Activated naive CD4-positive, alpha-beta T cell treated with anti-CD3 and anti-CD28 coated beads, Interleukin-2, amount 10 ng/mL, durations not matched to agents 7 days and 5 days (primary cell): ENCODE data around the gene SUMF2.
A peak's percentile ranks its signal among the peaks of the same experiment; 100 is the strongest.
"Not testable (repeated sequence)": the region's sequence is repeated elsewhere in the genome, so short reads cannot be mapped to it uniquely, and the experiment has no call there.

Experiments used
- CTCF ChIA-PET: fragments of 350-600 bp; sonication (Branson Sonifier 250); formaldehyde crosslinking; loops from one replicate; lab custom pipeline; 2021; ENCODE audit warnings: antibody characterized with exemption; lab: Charles Lee
- DNase-seq: peaks from one replicate; pipeline ENCODE4 v3.0.0-alpha.2; 2020
- H3K27ac Mint-ChIP-seq: one replicate; pipeline ENCODE4 v1.8.0; 2021; ENCODE audit warnings: mild to moderate bottlenecking, moderate library complexity, mixed read lengths
- H3K27me3 Mint-ChIP-seq: one replicate; pipeline ENCODE4 v1.8.0; 2021; ENCODE audit warnings: mild to moderate bottlenecking, mixed read lengths
- H3K36me3 Mint-ChIP-seq: one replicate; pipeline ENCODE4 v1.8.0; 2021; ENCODE audit warnings: mixed read lengths
- H3K4me1 Mint-ChIP-seq: one replicate; pipeline ENCODE4 v1.8.0; 2021; ENCODE audit warnings: mixed read lengths
- H3K4me3 Mint-ChIP-seq: one replicate; pipeline ENCODE4 v1.8.0; 2021; ENCODE audit warnings: mild to moderate bottlenecking, moderate library complexity, mixed read lengths
- H3K9me3 Mint-ChIP-seq: one replicate; pipeline ENCODE4 v1.8.0; 2021; ENCODE audit warnings: mixed read lengths

The SUMF2 gene

DNA sequence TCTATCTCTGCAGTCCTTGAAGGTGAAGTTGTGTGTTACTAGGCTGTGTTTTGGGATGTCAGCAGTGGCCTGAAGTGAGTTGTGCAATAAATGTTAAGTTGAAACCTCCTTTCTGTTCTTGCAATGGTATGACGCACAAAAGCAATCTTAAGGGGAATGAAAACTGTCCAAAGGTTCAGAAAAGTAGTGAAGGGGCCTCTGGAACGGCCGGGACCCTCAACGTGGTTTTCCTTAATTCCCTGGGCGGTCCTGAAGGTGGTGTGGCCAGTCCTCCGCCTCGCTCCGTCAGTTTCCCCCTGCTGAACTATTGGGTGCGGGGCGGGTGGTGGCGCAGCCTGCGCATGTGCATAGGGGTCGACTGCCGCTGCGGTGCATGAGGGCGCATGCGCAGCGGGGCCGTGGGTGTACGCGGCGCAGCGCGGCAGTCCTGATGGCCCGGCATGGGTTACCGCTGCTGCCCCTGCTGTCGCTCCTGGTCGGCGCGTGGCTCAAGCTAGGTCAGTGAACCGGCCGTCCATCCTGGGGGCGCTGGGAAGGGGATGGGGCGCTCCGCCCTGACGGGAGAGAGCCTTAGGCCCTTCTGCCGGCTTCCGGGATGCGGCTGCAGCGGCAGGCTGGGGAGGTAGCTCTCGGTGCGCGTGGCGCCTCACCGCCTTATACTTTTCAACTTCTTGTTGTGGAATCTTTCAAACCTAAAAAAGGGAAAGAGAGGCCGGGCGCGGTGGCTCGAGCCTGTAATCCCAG, at the start of gene SUMF2:
Gene SUMF2 (plus strand): TSS at position 405 of the 744 bp plus-strand sequence. CDS start 26 bp downstream, at position 431.
- CTCF ChIA-PET = interaction anchor here (1.0 to 2.5 kb wide), 6 partner anchors 10 to 423 kb away, joined by 3 to 14 read pairs (median 5); partner anchors contain the start of genes CCT6A and PSPH
- no peaks in the 10 kb centered on the region for H3K9me3 Mint-ChIP-seq
- peak within 1 kb of the TSS; percentile 97 for H3K27ac Mint-ChIP-seq
- no peaks in the 10 kb centered on the region for H3K27me3 Mint-ChIP-seq
- peak; percentile 91 for DNase-seq
- peak within 1 kb of the TSS; percentile 90 for H3K4me3 Mint-ChIP-seq
- peaks cover 47% of the 10 kb centered on the region for H3K36me3 Mint-ChIP-seq
- peaks cover 39% of the 10 kb centered on the region for H3K4me1 Mint-ChIP-seq

DNA sequence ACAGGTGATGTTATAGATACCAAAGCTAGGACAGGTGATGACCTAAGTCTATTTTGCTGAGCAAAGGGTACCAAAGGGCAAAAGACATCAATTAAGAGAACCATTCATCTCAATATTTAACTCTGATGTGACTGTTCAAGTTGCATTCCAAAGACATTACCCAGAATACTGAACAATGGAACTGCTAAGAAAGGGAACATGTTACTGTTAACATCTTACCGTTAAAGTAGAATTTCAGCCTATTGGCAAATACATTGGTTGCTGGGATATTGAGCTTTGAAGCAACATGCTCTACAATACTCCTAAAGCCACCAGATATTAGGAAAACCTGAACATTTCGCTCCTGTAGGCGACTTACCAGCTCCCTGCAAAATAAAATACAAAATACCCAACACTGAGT, 47.1 kb upstream of the SUMF2 start:
- H3K4me3 Mint-ChIP-seq, H3K27me3 Mint-ChIP-seq, H3K27ac Mint-ChIP-seq, DNase-seq, H3K9me3 Mint-ChIP-seq, H3K36me3 Mint-ChIP-seq, H3K4me1 Mint-ChIP-seq, CTCF ChIA-PET: not testable (repeated sequence)

DNA sequence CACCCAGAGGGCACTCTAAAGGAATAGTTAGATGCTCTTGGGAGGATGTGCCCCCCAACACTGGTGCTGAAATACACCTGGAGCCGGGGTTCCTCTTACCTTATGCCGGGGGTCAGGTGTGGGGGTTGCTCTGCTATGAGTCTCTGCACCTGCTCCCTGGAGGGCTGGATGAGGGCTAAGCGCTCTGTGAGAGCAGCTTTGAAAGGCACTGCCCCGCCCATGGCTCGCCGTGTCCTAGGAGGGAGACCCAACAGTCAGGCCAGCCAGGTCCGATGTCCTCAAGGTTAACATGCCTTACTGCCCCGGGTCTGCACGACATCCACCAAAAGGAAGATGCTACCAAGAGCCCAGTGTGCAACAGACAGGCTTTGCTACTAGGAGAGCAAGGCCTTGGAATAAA, 44.6 kb upstream of the SUMF2 start:
- Mint-ChIP-seq H3K27ac (no peak overlapping the region), H3K36me3 (no peaks in the 10 kb centered on the region), H3K4me3 (no peak overlapping the region), H3K4me1 (no peaks in the 10 kb centered on the region), H3K27me3 (no peaks in the 10 kb centered on the region), H3K9me3 (no peaks in the 10 kb centered on the region)
- no peak for DNase-seq
- CTCF ChIA-PET = no interaction called here

DNA sequence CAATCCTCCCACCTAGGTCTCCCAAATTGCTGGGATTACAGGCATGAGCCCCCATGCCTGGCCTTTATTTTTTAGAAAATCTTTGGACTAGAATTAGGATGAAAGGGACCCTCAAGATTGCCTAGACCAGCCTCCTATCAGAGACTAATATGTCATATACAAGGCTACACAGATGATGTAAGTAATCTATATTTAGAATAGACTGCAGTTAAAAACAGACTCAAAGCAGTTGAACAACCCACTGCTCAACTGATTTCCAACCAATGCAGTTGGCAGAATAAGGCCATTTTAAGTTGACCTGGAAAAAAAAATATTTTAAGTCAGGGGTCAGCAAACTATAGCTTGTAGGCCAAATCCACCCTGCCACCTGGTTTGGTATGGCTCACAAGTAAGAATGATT, 40.6 kb upstream of the SUMF2 start:
- H3K9me3 Mint-ChIP-seq = no peaks in the 10 kb centered on the region
- H3K4me3 Mint-ChIP-seq = no peak overlapping the region
- H3K36me3 Mint-ChIP-seq = peaks cover 3% of the 10 kb centered on the region
- no peaks in the 10 kb centered on the region for H3K27me3 Mint-ChIP-seq
- CTCF ChIA-PET = no interaction called here
- no peaks in the 10 kb centered on the region for H3K4me1 Mint-ChIP-seq
- no peak overlapping the region for H3K27ac Mint-ChIP-seq
- no peak for DNase-seq

DNA sequence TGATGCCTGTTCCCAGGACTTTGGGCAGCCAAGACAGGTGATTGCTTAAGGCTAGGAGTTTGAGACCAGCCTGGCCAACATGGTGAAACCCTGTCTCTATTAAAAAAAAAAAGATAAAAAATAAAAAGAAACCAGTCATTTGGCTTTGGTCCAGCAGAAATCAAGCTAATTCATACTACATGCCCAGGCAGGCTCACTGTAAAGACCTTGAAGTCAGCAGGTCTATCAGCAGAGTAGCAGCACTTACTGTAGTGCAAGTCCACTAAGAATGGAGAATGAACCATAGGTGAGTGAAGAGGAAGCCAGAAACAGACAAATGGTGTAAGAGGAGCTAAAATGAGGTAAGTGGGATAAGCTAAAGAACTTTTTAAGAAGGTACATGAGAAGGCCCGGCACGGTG, 37.5 kb upstream of the SUMF2 start:
- CTCF ChIA-PET = no interaction called here
- H3K4me3 Mint-ChIP-seq = no peak overlapping the region
- H3K27me3 Mint-ChIP-seq = no peaks in the 10 kb centered on the region
- DNase-seq = no peak
- H3K36me3 Mint-ChIP-seq = peaks cover 5% of the 10 kb centered on the region
- no peaks in the 10 kb centered on the region for H3K4me1 Mint-ChIP-seq
- H3K27ac Mint-ChIP-seq = no peak overlapping the region
- no peaks in the 10 kb centered on the region for H3K9me3 Mint-ChIP-seq

DNA sequence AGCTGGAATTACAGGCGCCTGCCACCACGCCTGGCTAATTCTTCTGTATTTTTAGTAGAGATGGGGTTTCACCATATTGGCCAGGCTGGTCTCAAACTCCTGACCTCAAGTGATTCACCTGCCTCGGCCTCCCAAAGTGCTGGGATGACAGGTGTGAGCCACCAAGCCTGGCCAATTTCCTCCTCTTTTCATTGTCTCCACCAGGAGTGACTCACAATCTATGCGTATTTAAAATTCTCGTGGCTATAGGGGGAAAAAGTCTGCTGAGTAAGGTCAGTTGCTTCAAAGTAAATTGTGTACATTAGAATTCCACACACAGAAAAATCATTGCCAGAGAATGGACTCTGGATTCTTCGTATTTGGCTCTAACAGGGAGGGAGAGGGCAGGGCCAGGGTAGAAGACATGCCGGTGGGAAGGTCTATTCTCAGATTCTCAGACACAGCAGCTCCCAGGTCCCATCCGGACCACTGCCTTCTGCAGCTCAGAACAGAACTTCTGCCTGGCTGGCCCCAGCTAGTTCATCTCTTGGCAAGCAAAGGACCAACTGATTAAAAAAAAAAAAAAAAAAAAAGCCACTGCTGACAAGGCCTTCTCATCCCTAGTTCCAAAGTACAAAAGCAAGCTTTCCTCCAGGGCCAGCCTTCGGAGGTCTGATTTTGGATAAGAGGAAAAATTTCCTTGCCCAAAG, 35.0 kb upstream of the SUMF2 start:
- Mint-ChIP-seq H3K9me3 (no peaks in the 10 kb centered on the region), H3K4me1 (peaks cover 10% of the 10 kb centered on the region), H3K36me3 (peaks cover 6% of the 10 kb centered on the region), H3K27ac (no peak overlapping the region), H3K27me3 (no peaks in the 10 kb centered on the region), H3K4me3 (no peak overlapping the region)
- CTCF ChIA-PET = interaction anchor here (0.6 kb wide), 1 partner anchor 46 kb away, joined by 3 read pairs; no protein-coding TSS in a partner anchor
- DNase-seq = no peak

DNA sequence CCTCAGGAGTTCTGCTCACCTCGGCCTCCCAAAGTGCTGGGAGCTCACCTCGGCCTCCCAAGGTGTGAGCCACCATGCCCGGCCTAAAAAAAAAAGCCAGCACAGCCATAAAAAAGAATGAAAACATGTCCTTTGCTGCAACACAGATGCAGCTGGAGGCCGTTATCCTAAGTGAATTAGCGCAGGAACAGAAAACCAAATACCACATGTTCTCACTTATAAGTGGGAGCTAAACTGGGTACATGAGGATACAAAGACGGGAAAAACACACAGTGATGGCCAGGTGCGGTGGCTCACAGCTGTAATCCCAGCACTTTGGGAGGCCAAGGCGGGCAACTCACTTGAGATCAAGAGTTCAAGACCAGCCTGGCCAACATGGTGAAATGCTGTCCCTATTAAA, 33.7 kb upstream of the SUMF2 start:
- H3K4me1 Mint-ChIP-seq = peaks cover 15% of the 10 kb centered on the region
- no peaks in the 10 kb centered on the region for H3K27me3 Mint-ChIP-seq
- peaks cover 5% of the 10 kb centered on the region for H3K36me3 Mint-ChIP-seq
- no peak overlapping the region for H3K4me3 Mint-ChIP-seq
- no peak for DNase-seq
- H3K9me3 Mint-ChIP-seq = no peaks in the 10 kb centered on the region
- no peak overlapping the region for H3K27ac Mint-ChIP-seq
- CTCF ChIA-PET = no interaction called here

DNA sequence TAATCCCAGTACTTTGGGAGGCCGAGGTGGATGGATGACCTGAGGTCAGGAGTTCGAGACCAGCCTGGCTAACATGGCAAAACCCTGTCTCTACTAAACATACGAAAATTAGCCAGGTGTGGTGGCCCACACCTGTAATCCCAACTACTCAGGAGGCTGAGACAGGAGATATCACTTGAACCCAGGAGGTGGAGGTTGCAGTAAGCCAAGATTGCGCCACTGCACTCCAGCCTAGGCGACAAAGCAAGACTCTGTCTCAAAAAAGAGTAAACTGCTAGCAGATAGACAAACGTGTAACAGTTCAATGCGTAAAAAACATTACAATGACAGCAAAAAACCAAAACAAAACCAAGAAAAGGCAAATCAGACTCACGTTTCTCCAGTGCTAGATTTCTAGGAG, 32.5 kb upstream of the SUMF2 start:
- H3K27ac Mint-ChIP-seq, H3K4me3 Mint-ChIP-seq, CTCF ChIA-PET, DNase-seq, H3K9me3 Mint-ChIP-seq, H3K36me3 Mint-ChIP-seq, H3K27me3 Mint-ChIP-seq: not testable (repeated sequence)
- H3K4me1 Mint-ChIP-seq = peaks cover 15% of the 10 kb centered on the region

DNA sequence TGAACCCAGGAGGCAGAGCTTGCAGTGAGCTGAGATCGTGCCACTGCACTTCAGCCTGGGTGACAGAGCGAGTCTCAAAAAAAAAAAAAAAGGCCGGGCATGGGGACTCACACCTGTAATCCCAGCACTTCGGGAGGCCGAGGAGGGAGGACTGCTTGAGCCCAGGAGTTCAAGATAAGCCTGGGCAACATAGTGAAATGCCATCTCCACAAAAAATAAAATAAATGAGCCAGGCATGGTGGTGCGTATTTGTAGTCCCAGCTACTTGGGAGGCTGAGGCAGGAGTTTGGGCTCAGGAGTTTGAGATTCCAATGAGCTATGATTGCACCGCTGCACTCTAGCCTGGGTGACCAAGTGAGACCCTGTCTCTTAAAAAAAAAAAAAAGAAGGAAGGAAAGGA, 31.5 kb upstream of the SUMF2 start:
- CTCF ChIA-PET, DNase-seq, H3K27ac Mint-ChIP-seq, H3K36me3 Mint-ChIP-seq, H3K27me3 Mint-ChIP-seq, H3K9me3 Mint-ChIP-seq, H3K4me3 Mint-ChIP-seq: not testable (repeated sequence)
- H3K4me1 Mint-ChIP-seq = peaks cover 15% of the 10 kb centered on the region

DNA sequence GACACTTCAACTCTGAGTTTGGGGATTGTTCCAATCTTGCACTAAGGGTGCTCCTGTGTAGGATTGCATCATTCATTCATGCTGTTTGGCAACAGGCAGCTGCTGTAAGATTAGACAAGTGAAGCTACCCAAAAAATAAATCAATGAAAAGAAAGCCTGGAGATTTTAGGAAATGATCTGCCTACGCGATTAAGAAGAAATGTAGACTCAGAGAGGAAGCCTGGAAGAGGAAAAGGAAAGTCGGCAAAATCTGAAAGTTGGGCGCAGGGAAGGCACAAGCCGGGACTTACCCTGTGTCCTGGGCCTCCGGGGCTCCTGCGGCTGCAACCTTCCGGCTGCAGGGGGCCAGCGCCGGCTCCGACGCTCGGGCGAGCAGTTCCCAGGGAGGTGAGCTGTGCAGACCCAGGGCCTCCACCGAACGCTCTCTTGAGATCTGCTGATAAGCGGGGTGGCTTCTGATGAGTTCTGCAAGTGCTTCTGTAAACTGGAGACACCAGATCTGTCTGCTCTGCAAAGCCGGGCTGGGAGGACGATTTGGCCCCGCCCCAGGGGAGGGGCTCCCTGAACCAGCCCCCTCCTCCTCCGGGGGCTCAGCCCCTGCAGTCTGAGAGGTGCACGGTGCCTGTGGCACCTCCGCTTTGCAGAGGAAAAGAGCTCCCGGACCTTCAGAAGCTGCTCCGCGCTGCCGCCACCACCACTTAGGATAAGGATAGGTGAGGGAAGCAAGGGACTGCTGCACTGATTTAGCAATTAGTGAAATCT, 30.2 kb upstream of the SUMF2 start:
- Mint-ChIP-seq H3K9me3 (no peaks in the 10 kb centered on the region), H3K27me3 (no peaks in the 10 kb centered on the region), H3K36me3 (peaks cover 3% of the 10 kb centered on the region), H3K27ac (peak overlapping the region; percentile 82), H3K4me1 (peaks cover 15% of the 10 kb centered on the region), H3K4me3 (peak overlapping the region; percentile 77)
- DNase-seq = peak; percentile 86
- CTCF ChIA-PET = interaction anchor here (0.9 to 1.5 kb wide), 3 partner anchors 17 to 41 kb away, joined by 4 read pairs; partner anchors contain the start of genes CCT6A and PSPH

DNA sequence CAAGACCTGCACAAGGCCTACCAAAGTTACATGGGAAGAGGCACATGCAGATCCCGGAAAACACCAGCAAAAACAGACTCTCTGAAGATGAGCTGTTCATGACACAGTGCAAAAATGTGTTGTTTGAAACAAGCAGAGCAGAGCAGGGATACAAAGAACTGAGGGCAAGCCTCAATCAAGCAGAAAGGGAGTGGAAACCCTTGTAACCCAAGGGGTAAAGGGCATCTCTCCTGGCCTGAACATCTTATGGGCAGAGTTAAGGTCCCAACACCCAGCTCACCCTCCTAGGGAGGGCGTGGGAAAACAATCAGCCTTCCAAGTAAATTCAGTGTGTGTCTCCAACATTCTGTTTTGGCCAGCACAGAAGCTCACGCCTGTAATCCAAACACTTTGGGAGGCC, 23.4 kb upstream of the SUMF2 start:
- CTCF ChIA-PET = no interaction called here

DNA sequence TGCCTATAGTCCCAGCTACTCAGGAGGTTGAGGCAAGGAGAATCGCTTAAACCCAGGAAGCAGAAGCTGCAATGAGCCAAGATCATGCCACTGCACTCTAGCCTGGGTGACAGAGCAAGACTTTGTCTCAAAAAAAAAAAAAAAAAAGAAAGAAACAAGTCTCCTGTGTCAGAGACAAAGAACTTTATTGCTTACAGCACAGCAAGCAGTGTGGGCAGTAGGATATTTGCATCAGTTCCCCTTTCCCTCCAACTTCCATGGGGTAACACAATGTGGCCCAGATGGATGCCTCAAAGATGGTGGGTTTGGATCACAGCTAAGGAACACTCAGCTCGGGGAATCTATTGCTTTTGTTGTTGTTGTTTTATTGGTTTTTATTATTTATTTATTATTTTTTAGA, 18.3 kb upstream of the SUMF2 start:
- DNase-seq, H3K9me3 Mint-ChIP-seq, H3K27ac Mint-ChIP-seq, H3K36me3 Mint-ChIP-seq, CTCF ChIA-PET, H3K27me3 Mint-ChIP-seq, H3K4me3 Mint-ChIP-seq: not testable (repeated sequence)
- peaks cover 17% of the 10 kb centered on the region for H3K4me1 Mint-ChIP-seq

More for the DNA sequence above, 23.4 kb upstream of the SUMF2 start:
- no peaks in the 10 kb centered on the region for H3K27me3 Mint-ChIP-seq
- no peak overlapping the region for H3K27ac Mint-ChIP-seq
- H3K4me1 Mint-ChIP-seq = no peaks in the 10 kb centered on the region
- no peak for DNase-seq
- H3K9me3 Mint-ChIP-seq = no peaks in the 10 kb centered on the region
- no peak overlapping the region for H3K4me3 Mint-ChIP-seq
- H3K36me3 Mint-ChIP-seq = peaks cover 2% of the 10 kb centered on the region

DNA sequence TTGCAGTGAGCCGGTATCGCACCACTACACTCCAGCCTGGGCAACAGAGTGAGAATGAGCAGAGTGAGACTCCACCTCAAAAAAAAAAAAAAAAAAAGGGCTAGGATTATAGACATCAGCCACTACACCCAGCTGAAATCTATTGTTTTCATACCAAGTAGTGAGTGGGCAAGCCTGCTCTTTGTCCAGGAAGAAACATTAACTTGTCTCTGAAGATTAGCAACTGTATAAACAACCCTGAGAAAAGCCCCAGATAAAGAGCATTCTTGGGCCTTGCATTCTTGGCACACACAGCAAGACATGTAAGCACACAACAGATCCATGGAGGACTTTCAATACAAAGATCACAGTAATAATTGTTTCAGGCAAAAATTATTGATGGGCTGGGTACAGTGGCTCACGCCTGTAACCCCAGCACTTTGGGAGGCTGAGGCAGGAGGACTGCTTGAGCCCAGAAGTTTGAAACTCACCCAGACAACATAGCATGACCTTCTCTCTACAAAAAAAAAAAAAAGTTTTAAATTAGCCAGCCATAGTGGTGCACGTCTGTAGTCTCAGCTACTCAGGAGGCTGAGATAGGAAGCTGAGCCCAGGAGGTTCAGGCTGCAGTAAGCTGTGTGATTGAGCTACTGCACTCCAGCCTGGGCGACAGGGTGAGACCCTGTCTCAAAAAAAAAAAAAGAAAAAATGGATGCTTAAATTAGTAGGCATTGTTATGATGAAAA, 17.2 kb upstream of the SUMF2 start:
- no peaks in the 10 kb centered on the region for H3K27me3 Mint-ChIP-seq
- H3K4me3 Mint-ChIP-seq = no peak overlapping the region
- no peaks in the 10 kb centered on the region for H3K9me3 Mint-ChIP-seq
- DNase-seq = no peak
- no peak overlapping the region for H3K27ac Mint-ChIP-seq
- H3K36me3 Mint-ChIP-seq = no peaks in the 10 kb centered on the region
- CTCF ChIA-PET = no interaction called here
- H3K4me1 Mint-ChIP-seq = peaks cover 20% of the 10 kb centered on the region
